Left lung (tissue), 10 donors: ENCODE results near the gene PARP8. TPM values are rescaled to one million over a fixed set of nuclear protein-coding genes. Genes with fewer than 3 reads are reported as not detected.
A peak's percentile ranks its signal among the peaks of the same experiment; 100 is the strongest.

Experiments used
- ATAC-seq: fragments of 200-7000 bp; cut with Tn5 transposase; one replicate; pipeline ENCODE4 v1.9.1; 2020; ENCODE audit warnings: moderate library complexity
- DNase-seq, 4 donors: peaks; one replicate each; pipeline ENCODE4 v3.0.0-alpha.2; 2013 to 2020
- H3K27ac ChIP-seq, 2 donors: fragments of 200-600 bp; sonication (generic) in 1 of 2; one replicate each; pipeline versions ENCODE4 v1.5.0 to v1.8.0; 2020 to 2021
- H3K27me3 ChIP-seq, 2 donors: fragments of 200-600 bp; sonication (generic) in 1 of 2; one replicate each; pipeline versions ENCODE4 v1.5.0 to v1.8.0; 2020 to 2021
- H3K36me3 ChIP-seq, 2 donors: fragments of 200-600 bp; sonication (generic) in 1 of 2; one replicate each; pipeline versions ENCODE4 v1.5.0 to v1.8.0; 2020 to 2021
- H3K4me1 ChIP-seq, 2 donors: fragments of 200-600 bp; one replicate each; pipeline ENCODE4 v1.8.0; 2021
- H3K4me3 ChIP-seq, 2 donors: fragments of 200-600 bp; sonication (generic) in 1 of 2; one replicate each; pipeline versions ENCODE4 v1.5.0 to v1.8.0; 2020 to 2021; ENCODE audit warnings: mild to moderate bottlenecking in 1 of 2
- H3K9me3 ChIP-seq, 2 donors: fragments of 200-600 bp; sonication (generic) in 1 of 2; one replicate each; pipeline versions ENCODE4 v1.5.0 to v1.8.0; 2020 to 2021
- intact Hi-C, 2 donors: fragments of 100-400 bp; cut with DNase I; formaldehyde crosslinking; loops; one replicate each; pipeline versions ENCODE4 v1.11.2 to v1.14.2; 2022
- polyA plus RNA-seq, 6 donors: library from polyadenylated mRNA; unstranded; fragments of 120-200 nt; gene quantifications; one replicate each; pipeline ENCODE4 v1.2.1, GENCODE V29; 2013; ENCODE audit not compliant: insufficient read length in 6 of 6
- total RNA-seq, 2 donors: library from RNA; stranded (reverse); fragmentation: NEBNext Ultra II Directional; extraction: Animal tissue kit (Norgen Biotek cat#: 25700); gene quantifications; one replicate each; pipeline ENCODE4 v1.2.1, GENCODE V29; 2021
- TF ChIP-seq, protein P1 (sequence below), 2 donors: fragments of 200-600 bp; sonication (generic) in 1 of 2; IDR thresholded peaks; one replicate each; pipeline versions ENCODE4 v1.5.0 to v1.8.0; 2021; ENCODE audit warnings: antibody characterized with exemption in 2 of 2
- donor health status: DM: no; HTN: yes; CAD: no.
- donor health status: DM: no; HTN: no; CAD: no.

The PARP8 gene
- total and polyA plus RNA-seq, 8 donors = 19.1 to 41.3 (median 22.0) TPM

DNA sequence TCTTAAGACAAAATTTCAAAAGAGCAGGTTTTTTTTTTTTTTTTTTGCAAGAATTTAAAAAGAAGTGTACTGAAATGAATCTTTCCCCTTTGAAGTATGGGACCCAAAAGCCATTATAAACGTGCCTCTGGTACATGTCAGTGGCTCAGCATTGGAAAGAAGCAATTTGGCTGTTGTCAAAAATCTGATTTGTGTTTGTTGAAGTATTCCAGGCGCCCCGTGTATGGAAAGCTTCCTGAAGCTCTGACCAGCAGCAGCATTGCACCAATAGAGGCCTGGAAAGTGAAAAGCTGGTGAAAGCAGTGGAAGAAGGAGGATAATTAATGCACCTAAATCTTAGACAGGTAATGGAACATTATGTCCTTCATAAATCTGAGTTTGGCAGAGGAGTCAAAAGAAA is 215.0 kb downstream of the PARP8 start:
- Histone ChIP-seq H3K9me3 (no peaks in the 10 kb centered on the region), H3K36me3 (no peaks in the 10 kb centered on the region), H3K4me3 (no peak overlapping the region), H3K27ac (no peak overlapping the region), H3K27me3 (no peaks in the 10 kb centered on the region), H3K4me1 (no peaks in the 10 kb centered on the region)
- intact Hi-C loops = no loop called here
- ATAC-seq (no peak), DNase-seq (no peak)
- TF ChIP-seq, protein P1, sequence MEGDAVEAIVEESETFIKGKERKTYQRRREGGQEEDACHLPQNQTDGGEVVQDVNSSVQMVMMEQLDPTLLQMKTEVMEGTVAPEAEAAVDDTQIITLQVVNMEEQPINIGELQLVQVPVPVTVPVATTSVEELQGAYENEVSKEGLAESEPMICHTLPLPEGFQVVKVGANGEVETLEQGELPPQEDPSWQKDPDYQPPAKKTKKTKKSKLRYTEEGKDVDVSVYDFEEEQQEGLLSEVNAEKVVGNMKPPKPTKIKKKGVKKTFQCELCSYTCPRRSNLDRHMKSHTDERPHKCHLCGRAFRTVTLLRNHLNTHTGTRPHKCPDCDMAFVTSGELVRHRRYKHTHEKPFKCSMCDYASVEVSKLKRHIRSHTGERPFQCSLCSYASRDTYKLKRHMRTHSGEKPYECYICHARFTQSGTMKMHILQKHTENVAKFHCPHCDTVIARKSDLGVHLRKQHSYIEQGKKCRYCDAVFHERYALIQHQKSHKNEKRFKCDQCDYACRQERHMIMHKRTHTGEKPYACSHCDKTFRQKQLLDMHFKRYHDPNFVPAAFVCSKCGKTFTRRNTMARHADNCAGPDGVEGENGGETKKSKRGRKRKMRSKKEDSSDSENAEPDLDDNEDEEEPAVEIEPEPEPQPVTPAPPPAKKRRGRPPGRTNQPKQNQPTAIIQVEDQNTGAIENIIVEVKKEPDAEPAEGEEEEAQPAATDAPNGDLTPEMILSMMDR (IDR thresholded peaks at IDR 0.05) = no peak

- intact Hi-C loops = no loop called here
- H3K4me3 ChIP-seq = no peak overlapping the region
- H3K9me3 ChIP-seq = no peaks in the 10 kb centered on the region
- H3K4me1 ChIP-seq = no peaks in the 10 kb centered on the region
- TF ChIP-seq, protein P1 (IDR thresholded peaks at IDR 0.05) = no peak
- H3K27me3 ChIP-seq = no peaks in the 10 kb centered on the region
- ATAC-seq (no peak), DNase-seq (no peak)
- no peaks in the 10 kb centered on the region for H3K36me3 ChIP-seq
- no peak overlapping the region for H3K27ac ChIP-seq
Observed at GRCh38 chr5:50886657-50887345, 220.4 kb downstream of the PARP8 start.

DNA sequence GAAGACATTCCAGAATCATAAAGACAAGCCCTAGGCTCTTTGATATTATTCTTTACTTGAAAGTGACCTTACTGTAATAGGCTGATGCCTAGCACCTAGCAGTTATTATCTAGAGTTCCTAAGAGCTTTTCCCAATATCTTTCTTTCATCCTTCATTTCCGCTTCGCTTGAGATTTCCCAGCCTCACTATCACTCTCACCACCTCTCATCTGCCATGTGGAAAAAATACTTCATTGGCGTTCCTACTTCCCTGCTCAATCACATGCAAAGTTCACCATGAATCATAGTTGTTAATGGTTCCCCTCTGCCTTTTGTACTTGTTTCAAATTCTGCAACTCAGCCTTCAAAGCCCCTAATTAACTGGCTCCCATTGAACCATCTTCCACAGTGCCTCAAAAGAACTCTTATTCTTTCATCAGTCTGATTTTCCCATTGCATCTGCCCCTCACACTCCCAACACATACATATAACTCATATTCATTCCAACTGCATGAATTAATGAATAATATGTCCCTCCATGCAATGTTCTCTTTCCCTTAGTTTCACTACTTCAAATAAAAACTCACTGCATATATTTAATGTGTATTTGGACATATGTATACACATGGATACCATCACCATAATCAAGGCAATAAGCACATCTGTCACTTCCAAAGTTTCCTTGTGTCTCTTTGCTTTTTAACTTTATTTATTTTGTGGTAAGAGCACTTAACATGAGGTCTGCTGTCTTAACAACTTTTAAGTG is 221.6 kb downstream of the PARP8 start:
- DNase-seq = no peak
- TF ChIP-seq, protein P1 (IDR thresholded peaks at IDR 0.05) = no peak
- intact Hi-C loops = no loop called here
- H3K4me3 ChIP-seq = no peak overlapping the region
- ATAC-seq = no peak
- H3K27me3 ChIP-seq = no peaks in the 10 kb centered on the region
- no peaks in the 10 kb centered on the region for H3K4me1 ChIP-seq
- H3K36me3 ChIP-seq = no peaks in the 10 kb centered on the region
- H3K27ac ChIP-seq = no peak overlapping the region
- H3K9me3 ChIP-seq = no peaks in the 10 kb centered on the region

GRCh38 chr5:50888751-50889150 is 222.3 kb downstream of the PARP8 start:
- TF ChIP-seq, protein P1 (IDR thresholded peaks at IDR 0.05) = no peak
- ATAC-seq (no peak), DNase-seq (no peak)
- H3K9me3 ChIP-seq = no peaks in the 10 kb centered on the region
- H3K4me3 ChIP-seq = no peak overlapping the region
- H3K27me3 ChIP-seq = no peaks in the 10 kb centered on the region
- no peaks in the 10 kb centered on the region for H3K36me3 ChIP-seq
- intact Hi-C loops = no loop called here
- H3K4me1 ChIP-seq = no peaks in the 10 kb centered on the region
- no peak overlapping the region for H3K27ac ChIP-seq

GRCh38 chr5:50889790-50890189 is 223.4 kb downstream of the PARP8 start:
- DNase-seq = no peak
- intact Hi-C loops = no loop called here
- TF ChIP-seq, protein P1 (IDR thresholded peaks at IDR 0.05) = no peak

More at GRCh38 chr5:50889790-50890189, 223.4 kb downstream of the PARP8 start:
- peak; percentile 26 for ATAC-seq
- Histone ChIP-seq H3K36me3 (no peaks in the 10 kb centered on the region), H3K4me1 (no peaks in the 10 kb centered on the region), H3K27me3 (no peaks in the 10 kb centered on the region), H3K27ac (no peak overlapping the region), H3K4me3 (no peak overlapping the region), H3K9me3 (no peaks in the 10 kb centered on the region)
